Transverse colon (tissue), 4 donors: Measurements from ENCODE around the gene DMRTA2.

Experiments used
- POLR2A ChIP-seq: fragments of 450-650 bp; IDR thresholded peaks from one replicate; pipeline ENCODE4 v1.6.1; 2016; ENCODE audit warnings: antibody characterized with exemption, mild to moderate bottlenecking, moderate library complexity
- POLR2AphosphoS5 ChIP-seq, 3 donors: sonication (generic); formaldehyde crosslinking; IDR thresholded peaks; one replicate each; pipeline ENCODE4 v1.6.1; 2016; ENCODE audit warnings: antibody characterized with exemption in 3 of 3
- TF ChIP-seq, protein P1 (sequence below), 5 experiments: fragments of 200-600 bp in 3 of 5; fragments of 450-650 bp in 2 of 5; sonication (generic) in 3 of 5; IDR thresholded peaks; 1 replicate in 2 of 5; 2 replicates in 3 of 5; pipeline ENCODE4 v1.5.1; 2016 to 2017; ENCODE audit warnings: antibody characterized with exemption in 5 of 5, inconsistent platforms in 3 of 5, mild to moderate bottlenecking in 2 of 5, moderate library complexity in 1 of 5

- no peak for TF ChIP-seq POLR2AphosphoS5 (IDR thresholded peaks at IDR 0.05)
- TF ChIP-seq, protein P1, sequence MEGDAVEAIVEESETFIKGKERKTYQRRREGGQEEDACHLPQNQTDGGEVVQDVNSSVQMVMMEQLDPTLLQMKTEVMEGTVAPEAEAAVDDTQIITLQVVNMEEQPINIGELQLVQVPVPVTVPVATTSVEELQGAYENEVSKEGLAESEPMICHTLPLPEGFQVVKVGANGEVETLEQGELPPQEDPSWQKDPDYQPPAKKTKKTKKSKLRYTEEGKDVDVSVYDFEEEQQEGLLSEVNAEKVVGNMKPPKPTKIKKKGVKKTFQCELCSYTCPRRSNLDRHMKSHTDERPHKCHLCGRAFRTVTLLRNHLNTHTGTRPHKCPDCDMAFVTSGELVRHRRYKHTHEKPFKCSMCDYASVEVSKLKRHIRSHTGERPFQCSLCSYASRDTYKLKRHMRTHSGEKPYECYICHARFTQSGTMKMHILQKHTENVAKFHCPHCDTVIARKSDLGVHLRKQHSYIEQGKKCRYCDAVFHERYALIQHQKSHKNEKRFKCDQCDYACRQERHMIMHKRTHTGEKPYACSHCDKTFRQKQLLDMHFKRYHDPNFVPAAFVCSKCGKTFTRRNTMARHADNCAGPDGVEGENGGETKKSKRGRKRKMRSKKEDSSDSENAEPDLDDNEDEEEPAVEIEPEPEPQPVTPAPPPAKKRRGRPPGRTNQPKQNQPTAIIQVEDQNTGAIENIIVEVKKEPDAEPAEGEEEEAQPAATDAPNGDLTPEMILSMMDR (IDR thresholded peaks at IDR 0.05), result no peak
- no peak for TF ChIP-seq POLR2A
Measured at GRCh38 chr1:50369830-50370229, 53.4 kb downstream of the DMRTA2 start.
